Hepatocyte (in vitro differentiated cells): Measurements from ENCODE around the gene HERPUD1. TPM values are rescaled to one million over a fixed set of nuclear protein-coding genes. Genes with fewer than 3 reads are reported as not detected.

Experiments used
- DNase-seq: peaks from one replicate; pipeline ENCODE4 v3.0.0-alpha.2; 2016; ENCODE audit warnings: low spot score
- H2AFZ ChIP-seq: fragments of 200-600 bp; sonication (generic); 2 replicates; pipeline ENCODE4 v1.6.0; 2016; ENCODE audit warnings: antibody characterized with exemption, mild to moderate bottlenecking
- H3K27ac ChIP-seq: fragments of 200-600 bp; sonication (generic); 2 replicates; pipeline ENCODE4 v1.5.1; 2016; ENCODE audit warnings: mild to moderate bottlenecking
- H3K27me3 ChIP-seq: fragments of 200-600 bp; sonication (generic); 2 replicates; pipeline ENCODE4 v1.6.1; 2016
- H3K36me3 ChIP-seq: fragments of 200-600 bp; sonication (generic); replicated peaks from 2 replicates; pipeline ENCODE4 v1.5.1; 2016; ENCODE audit warnings: low read depth; ENCODE audit not compliant: insufficient read depth
- H3K4me1 ChIP-seq: fragments of 200-600 bp; sonication (generic); 2 replicates; pipeline ENCODE4 v1.5.1; 2016; ENCODE audit warnings: mild to moderate bottlenecking, moderate library complexity; ENCODE audit not compliant: insufficient read depth
- H3K4me2 ChIP-seq: fragments of 200-600 bp; sonication (generic); 2 replicates; pipeline ENCODE4 v1.6.0; 2016
- H3K4me3 ChIP-seq: fragments of 200-600 bp; sonication (generic); 2 replicates; pipeline ENCODE4 v1.5.1; 2016; ENCODE audit warnings: mild to moderate bottlenecking
- H3K79me2 ChIP-seq: fragments of 200-600 bp; sonication (generic); 2 replicates; pipeline ENCODE4 v1.6.0; 2017; ENCODE audit warnings: mild to moderate bottlenecking
- H3K9me2 ChIP-seq: fragments of 200-600 bp; sonication (generic); replicated peaks from 2 replicates; pipeline ENCODE4 v1.6.0; 2017; ENCODE audit warnings: mild to moderate bottlenecking; ENCODE audit not compliant: insufficient read depth
- H3K9me3 ChIP-seq: fragments of 200-600 bp; sonication (generic); 2 replicates; pipeline ENCODE4 v1.5.1; 2016; ENCODE audit warnings: low read depth, mild to moderate bottlenecking
- H4K20me1 ChIP-seq: fragments of 200-600 bp; sonication (generic); 2 replicates; pipeline ENCODE4 v1.6.0; 2016; ENCODE audit warnings: mild to moderate bottlenecking; ENCODE audit not compliant: insufficient read depth, poor library complexity, severe bottlenecking
- EZH2 ChIP-seq: fragments of 200-600 bp; sonication (generic); IDR thresholded peaks from 2 replicates; pipeline ENCODE4 v1.6.1; 2016; ENCODE audit warnings: antibody characterized with exemption, mild to moderate bottlenecking, borderline replicate concordance
- EZH2phosphoT487 ChIP-seq: fragments of 200-600 bp; sonication (generic); IDR thresholded peaks from one replicate; pipeline ENCODE4 v1.6.1; 2018; ENCODE audit warnings: antibody characterized with exemption, mild to moderate bottlenecking, low read depth, moderate library complexity; ENCODE audit not compliant: unreplicated experiment, severe bottlenecking
- WGBS: methylation state at CpG from one replicate; pipeline ENCODE4 v1.1.6; 2016; ENCODE audit warnings: low lambda C conversion rate; ENCODE audit errors: missing lambda C conversion rate; 5-methylcytosine and 5-hydroxymethylcytosine counted together
- polyA plus RNA-seq: library from polyadenylated mRNA; unstranded; fragments of >200 nt; fragmentation: Nextera tagmentation; extraction: Ambion mirVana; gene quantifications from 2 replicates; pipeline ENCODE4 v1.2.1, GENCODE V29; 2016
- total RNA-seq: library from RNA; depleted of rRNA; stranded (reverse); fragments of >200 nt; gene quantifications from 2 replicates; pipeline ENCODE4 v1.2.3, GENCODE V29; 2014
- TF ChIP-seq, protein P1 (sequence below): fragments of 200-600 bp; sonication (generic); IDR thresholded peaks from 2 replicates; pipeline ENCODE4 v1.5.1; 2016; ENCODE audit warnings: antibody characterized with exemption, mild to moderate bottlenecking; ENCODE audit not compliant: poor library complexity

HERPUD1 gene
- total and polyA plus RNA-seq, 2 experiments from 2014 or later, result 199 to 253 TPM

DNA sequence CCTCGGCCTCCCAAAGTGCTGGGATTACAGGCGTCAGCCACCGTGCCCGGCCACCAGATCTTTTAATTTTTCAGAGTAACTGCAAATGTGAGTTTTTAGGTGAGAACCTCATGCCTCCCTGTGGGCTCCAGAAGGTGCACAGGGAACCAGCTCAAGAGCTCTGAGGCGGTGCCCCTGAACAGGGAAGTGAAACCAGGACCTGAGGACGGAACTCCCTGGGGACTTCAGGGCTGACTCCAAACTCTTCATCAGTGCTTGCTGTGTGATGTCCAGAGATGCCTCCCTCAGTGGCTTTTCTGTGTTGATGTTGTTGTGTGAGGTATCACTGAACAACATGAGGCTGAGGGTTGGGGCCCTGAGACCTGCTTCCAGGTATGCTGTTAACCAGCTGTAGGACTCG is 43.1 kb upstream of the HERPUD1 start:
- Histone ChIP-seq H3K4me2 (no peak overlapping the region), H3K79me2 (no peaks in the 10 kb centered on the region), H3K36me3 (no peaks in the 10 kb centered on the region), H2AFZ (no peak overlapping the region), H3K4me1 (no peaks in the 10 kb centered on the region), H3K4me3 (no peak overlapping the region), H3K27ac (no peak overlapping the region), H3K27me3 (no peaks in the 10 kb centered on the region), H3K9me2 (no peaks in the 10 kb centered on the region), H3K9me3 (no peaks in the 10 kb centered on the region), H4K20me1 (no peaks in the 10 kb centered on the region)
- no peak for DNase-seq
- WGBS, result 92% methylated on average over 7 of the region's 7 CpGs
- TF ChIP-seq, protein P1, sequence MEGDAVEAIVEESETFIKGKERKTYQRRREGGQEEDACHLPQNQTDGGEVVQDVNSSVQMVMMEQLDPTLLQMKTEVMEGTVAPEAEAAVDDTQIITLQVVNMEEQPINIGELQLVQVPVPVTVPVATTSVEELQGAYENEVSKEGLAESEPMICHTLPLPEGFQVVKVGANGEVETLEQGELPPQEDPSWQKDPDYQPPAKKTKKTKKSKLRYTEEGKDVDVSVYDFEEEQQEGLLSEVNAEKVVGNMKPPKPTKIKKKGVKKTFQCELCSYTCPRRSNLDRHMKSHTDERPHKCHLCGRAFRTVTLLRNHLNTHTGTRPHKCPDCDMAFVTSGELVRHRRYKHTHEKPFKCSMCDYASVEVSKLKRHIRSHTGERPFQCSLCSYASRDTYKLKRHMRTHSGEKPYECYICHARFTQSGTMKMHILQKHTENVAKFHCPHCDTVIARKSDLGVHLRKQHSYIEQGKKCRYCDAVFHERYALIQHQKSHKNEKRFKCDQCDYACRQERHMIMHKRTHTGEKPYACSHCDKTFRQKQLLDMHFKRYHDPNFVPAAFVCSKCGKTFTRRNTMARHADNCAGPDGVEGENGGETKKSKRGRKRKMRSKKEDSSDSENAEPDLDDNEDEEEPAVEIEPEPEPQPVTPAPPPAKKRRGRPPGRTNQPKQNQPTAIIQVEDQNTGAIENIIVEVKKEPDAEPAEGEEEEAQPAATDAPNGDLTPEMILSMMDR, result no peak
- TF ChIP-seq EZH2phosphoT487, result no peak
- no peak for TF ChIP-seq EZH2

- Histone ChIP-seq H2AFZ (no peak overlapping the region), H4K20me1 (no peaks in the 10 kb centered on the region), H3K36me3 (no peaks in the 10 kb centered on the region), H3K27me3 (no peaks in the 10 kb centered on the region), H3K4me1 (no peaks in the 10 kb centered on the region), H3K4me2 (no peak overlapping the region), H3K9me3 (no peaks in the 10 kb centered on the region), H3K79me2 (no peaks in the 10 kb centered on the region), H3K27ac (no peak overlapping the region), H3K4me3 (no peak overlapping the region), H3K9me2 (no peaks in the 10 kb centered on the region)
- DNase-seq, result no peak
- TF ChIP-seq EZH2phosphoT487, result no peak
- TF ChIP-seq EZH2, result no peak
- TF ChIP-seq, protein P1, result no peak
- 88% methylated on average over 5 of the region's 5 CpGs for WGBS
These were observed 42.7 kb upstream of the HERPUD1 start for GRCh38 chr16:56889206-56889605.

- H2AFZ ChIP-seq, result no peak overlapping the region
- TF ChIP-seq, protein P1, result no peak
- TF ChIP-seq EZH2, result no peak
- no peak for TF ChIP-seq EZH2phosphoT487
- H3K27me3 ChIP-seq, result no peaks in the 10 kb centered on the region
- whole genome bisulfite sequencing, result 82% methylated on average over 11 of the region's 11 CpGs
- no peak for DNase-seq
- H3K9me2 ChIP-seq, result no peaks in the 10 kb centered on the region
- H3K9me3 ChIP-seq, result no peaks in the 10 kb centered on the region
- no peaks in the 10 kb centered on the region for H4K20me1 ChIP-seq
- no peak overlapping the region for H3K4me3 ChIP-seq
- H3K36me3 ChIP-seq, result no peaks in the 10 kb centered on the region
- no peak overlapping the region for H3K4me2 ChIP-seq
- H3K27ac ChIP-seq, result no peak overlapping the region
- H3K79me2 ChIP-seq, result no peaks in the 10 kb centered on the region
- no peaks in the 10 kb centered on the region for H3K4me1 ChIP-seq
These were observed 40.3 kb upstream of the HERPUD1 start for GRCh38 chr16:56891685-56892084.

DNA sequence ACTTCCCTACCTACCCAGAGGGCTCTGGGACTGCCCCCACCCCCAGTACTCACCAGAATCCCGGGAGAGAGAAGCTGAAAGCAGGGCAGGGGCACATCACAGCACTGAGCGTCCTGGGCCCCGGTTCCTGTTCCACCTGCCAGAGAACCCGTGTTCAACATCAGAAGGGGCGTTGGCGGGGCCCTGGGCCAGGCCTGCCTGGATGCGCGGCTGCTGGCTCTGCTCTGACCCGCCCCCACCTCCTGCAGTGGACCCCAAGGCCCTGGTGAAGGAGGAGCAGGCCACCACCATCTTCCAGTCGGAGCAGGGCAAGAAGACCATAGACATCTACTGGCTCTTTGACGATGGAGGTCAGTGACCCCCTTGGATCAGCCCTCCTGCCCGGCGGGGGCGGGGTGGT is 39.2 kb upstream of the HERPUD1 start:
- no peak overlapping the region for H2AFZ ChIP-seq
- H3K27ac ChIP-seq, result no peak overlapping the region
- no peak overlapping the region for H3K4me2 ChIP-seq
- H3K4me1 ChIP-seq, result no peaks in the 10 kb centered on the region
- no peaks in the 10 kb centered on the region for H3K27me3 ChIP-seq
- H4K20me1 ChIP-seq, result no peaks in the 10 kb centered on the region
- 90% methylated on average over 14 of the region's 14 CpGs for WGBS
- no peaks in the 10 kb centered on the region for H3K9me3 ChIP-seq
- no peak for DNase-seq
- H3K36me3 ChIP-seq, result no peaks in the 10 kb centered on the region
- TF ChIP-seq, protein P1, result no peak
- H3K79me2 ChIP-seq, result no peaks in the 10 kb centered on the region
- H3K9me2 ChIP-seq, result no peaks in the 10 kb centered on the region
- no peak overlapping the region for H3K4me3 ChIP-seq
